HG03571 (cell line): Measurements from ENCODE around the gene NFKBIE.

ENCODE experiments used
- ATAC-seq: cut with Tn5 transposase; IDR thresholded peaks from one replicate; pipeline ENCODE4 v1.9.1; 2021; ENCODE audit not compliant: unreplicated experiment

Gene NFKBIE

GRCh38 chr6:44260451-44261297, 4.7 kb downstream of the NFKBIE start:
- no peak for ATAC-seq

DNA sequence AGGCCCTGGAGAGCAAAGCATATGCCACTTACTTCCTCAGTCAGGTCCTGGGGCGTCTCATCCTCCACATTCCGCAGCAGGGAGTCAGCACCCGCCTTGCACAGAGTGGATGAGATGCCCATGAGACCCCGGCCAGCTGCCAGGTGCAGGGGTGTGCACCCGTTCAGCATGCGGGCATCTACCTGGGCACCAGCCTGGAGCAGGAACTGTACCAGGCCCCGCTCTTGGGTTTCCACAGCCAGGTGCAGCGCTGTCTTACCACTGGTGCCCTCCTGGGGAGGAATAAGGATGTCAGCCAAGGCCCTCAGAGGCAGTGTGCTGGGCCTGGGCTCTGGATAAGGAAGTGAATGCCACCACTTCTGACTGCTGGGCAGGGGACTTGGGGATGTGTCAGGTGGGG, 5.3 kb downstream of the NFKBIE start:
- ATAC-seq = no peak

- no peak for ATAC-seq
Measured at GRCh38 chr6:44258921-44259320, 6.4 kb downstream of the NFKBIE start.

DNA sequence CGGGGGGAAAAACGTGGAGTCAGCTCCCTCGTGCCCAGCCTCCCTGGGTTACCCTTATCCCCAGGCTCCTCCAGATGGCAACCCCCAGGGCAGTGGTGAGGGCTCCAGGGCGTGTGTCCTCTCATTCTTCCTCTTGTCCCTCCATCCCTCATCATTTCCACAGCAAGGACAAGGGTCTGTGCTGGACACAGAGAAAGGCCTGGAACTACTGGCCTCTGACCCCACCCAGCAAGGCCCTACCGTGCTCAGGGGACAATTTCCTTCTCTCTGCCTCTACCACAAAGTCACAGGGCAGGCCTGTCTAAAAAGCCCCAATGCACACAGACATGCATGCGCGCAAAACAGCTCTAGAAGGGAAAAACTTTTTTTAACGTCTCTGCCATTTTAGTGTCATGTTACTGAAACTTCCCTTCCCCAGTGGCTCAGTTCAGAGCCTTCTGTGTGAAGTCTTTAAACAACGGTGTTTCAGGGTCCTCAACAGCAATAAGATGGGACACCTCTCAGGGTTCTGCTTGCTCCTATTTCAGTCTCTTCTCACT, 7.0 kb downstream of the NFKBIE start:
- no peak for ATAC-seq

DNA sequence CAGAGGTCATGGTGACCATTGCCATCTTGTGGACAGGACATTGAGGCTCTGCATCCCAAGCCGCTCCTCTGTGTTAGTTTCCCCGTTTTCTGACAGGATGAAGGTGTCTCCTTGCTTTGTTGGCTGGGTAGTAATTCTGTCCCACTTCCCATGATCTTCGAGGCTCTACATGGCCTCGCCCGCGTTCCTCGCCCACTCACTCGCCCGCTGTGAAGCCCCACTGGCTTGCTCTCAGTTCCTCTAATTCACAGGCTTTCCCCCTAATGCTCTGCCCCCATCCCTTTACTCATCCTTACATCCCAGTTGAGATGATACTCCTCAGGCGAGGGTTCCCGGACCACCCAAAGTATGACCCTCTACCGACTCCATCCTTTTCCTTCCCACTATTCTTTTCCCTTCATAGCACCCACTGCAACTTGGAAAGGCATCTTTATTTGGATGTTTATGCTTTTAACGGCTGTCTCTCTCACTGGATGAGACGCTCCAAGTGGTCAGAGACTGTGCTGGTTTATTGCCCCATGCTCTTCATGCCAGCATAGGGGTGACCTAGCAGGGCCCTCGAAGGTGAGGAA, 7.5 kb downstream of the NFKBIE start:
- ATAC-seq = peak; percentile 22

GRCh38 chr6:44257025-44257752, 8.2 kb downstream of the NFKBIE start, which contains the start of gene SLC35B2:
TSS of gene SLC35B2 (minus strand) at chr6:44257528. CDS start at chr6:44257410, 118 bp downstream.
- peak; percentile 45 for ATAC-seq

DNA sequence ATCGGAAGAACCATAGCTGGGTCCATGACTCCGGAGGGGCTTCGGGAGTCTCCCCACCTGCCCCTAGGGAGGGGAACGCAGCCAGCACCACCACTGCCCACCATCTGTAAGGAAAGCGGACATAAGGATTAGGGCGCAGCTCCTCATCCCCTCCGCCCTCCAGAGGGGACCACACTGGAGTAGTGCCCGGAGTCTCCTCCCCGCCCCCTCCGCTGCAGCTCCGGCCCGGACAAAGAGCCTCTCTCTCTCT, 8.7 kb downstream of the NFKBIE start:
- ATAC-seq = no peak

- ATAC-seq = no peak
Measured at GRCh38 chr6:44255871-44256774, 9.2 kb downstream of the NFKBIE start.

DNA sequence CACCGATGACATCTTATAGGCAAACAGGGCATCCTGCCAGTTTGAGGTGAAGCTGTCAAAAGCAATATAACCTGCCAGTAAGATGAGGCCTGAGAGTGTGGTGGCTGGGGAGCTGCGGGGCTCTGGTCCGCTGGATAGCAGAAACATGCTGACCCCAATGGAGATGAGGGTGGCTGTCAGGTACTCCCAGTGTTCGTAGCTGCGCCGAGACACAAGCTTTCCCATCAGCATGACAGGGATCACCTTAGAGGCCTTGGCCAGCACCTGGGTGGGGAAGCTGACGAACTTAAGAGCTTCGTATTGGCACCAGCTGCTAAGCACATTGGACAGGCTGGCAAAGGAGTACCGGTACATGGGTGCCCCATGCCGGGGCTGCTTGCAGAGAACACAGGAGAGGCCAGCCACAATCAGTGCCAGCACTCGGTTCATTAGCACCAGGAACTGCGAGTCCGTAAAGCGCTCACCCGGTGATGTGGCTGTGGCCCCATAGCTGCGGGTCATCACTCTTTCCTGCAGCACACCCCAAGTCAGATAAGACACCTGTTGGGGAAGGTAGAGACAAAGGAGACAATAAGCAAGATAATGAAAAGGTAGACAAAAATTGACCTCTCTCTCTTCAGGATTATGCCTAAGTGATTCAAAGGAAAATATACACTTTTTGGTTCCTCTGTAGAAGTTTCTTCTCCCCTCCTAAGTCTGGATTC, 10.1 kb downstream of the NFKBIE start:
- ATAC-seq = no peak

GRCh38 chr6:44254191-44255104, 10.9 kb downstream of the NFKBIE start:
- no peak for ATAC-seq

DNA sequence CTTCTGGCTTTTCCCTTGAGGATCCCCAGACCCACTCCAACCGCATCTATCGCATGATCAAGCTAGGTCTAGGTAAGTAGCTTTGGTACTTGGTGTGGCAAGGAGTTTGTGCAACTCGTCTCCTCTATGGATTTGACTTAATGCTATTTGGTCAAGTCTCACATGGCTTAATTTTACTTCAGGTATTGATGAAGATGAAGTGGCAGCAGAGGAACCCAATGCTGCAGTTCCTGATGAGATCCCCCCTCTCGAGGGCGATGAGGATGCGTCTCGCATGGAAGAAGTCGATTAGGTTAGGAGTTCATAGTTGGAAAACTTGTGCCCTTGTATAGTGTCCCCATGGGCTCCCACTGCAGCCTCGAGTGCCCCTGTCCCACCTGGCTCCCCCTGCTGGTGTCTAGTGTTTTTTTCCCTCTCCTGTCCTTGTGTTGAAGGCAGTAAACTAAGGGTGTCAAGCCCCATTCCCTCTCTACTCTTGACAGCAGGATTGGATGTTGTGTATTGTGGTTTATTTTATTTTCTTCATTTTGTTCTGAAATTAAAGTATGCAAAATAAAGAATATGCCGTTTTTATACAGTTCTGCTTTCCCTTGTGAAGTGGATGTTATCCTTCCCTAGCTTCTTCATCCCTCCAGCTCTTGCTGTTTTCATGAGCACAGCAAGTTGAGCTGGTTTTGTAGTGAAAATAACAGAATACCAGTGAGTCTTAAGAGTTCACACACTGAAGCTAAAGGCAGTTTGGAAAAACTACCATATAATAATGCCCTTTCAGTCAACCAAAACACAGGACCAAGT, 11.8 kb downstream of the NFKBIE start:
- ATAC-seq = no peak

- no peak for ATAC-seq
Measured at GRCh38 chr6:44251576-44252524, 13.5 kb downstream of the NFKBIE start.

GRCh38 chr6:44250718-44251123, 14.6 kb downstream of the NFKBIE start:
- no peak for ATAC-seq

DNA sequence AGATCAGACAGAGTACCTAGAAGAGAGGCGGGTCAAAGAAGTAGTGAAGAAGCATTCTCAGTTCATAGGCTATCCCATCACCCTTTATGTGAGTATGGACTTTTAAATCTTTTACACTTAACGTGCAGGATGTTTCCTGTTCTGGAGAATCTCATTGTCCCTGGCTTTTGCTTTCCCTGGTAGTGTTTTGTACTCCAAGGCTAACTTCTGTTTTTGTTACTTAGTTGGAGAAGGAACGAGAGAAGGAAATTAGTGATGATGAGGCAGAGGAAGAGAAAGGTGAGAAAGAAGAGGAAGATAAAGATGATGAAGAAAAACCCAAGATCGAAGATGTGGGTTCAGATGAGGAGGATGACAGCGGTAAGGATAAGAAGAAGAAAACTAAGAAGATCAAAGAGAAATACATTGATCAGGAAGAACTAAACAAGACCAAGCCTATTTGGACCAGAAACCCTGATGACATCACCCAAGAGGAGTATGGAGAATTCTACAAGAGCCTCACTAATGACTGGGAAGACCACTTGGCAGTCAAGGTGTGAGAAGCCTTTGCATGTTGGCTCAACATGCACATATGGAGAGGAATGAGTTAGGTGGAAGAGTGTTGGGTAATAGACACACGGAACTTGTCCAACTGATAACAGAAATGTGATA, 15.2 kb downstream of the NFKBIE start:
- no peak for ATAC-seq

GRCh38 chr6:44249082-44249748, 16.1 kb downstream of the NFKBIE start:
- no peak for ATAC-seq

GRCh38 chr6:44248579-44248978, 16.8 kb downstream of the NFKBIE start:
- ATAC-seq = no peak
